H9 (cell line): ENCODE results near the gene PRKAR2A. TPM values are rescaled to one million over a fixed set of nuclear protein-coding genes. Genes with fewer than 3 reads are reported as not detected.

ENCODE experiments used
- DNase-seq: peaks from one replicate; pipeline ENCODE4 v3.0.0-alpha.2; 2017
- H2AFZ ChIP-seq: one replicate; pipeline ENCODE4 v1.6.1; 2013; ENCODE audit warnings: mild to moderate bottlenecking, low read length, control low read depth, moderate library complexity
- H2AK5ac ChIP-seq: 2 replicates; pipeline ENCODE4 v1.6.1; 2013; ENCODE audit warnings: low read length, control low read depth, mixed read lengths; ENCODE audit not compliant: insufficient read length
- H2BK120ac ChIP-seq: one replicate; pipeline ENCODE4 v1.6.1; 2013; ENCODE audit warnings: low read depth, mild to moderate bottlenecking, low read length, control low read depth, inconsistent platforms; ENCODE audit not compliant: poor library complexity, severe bottlenecking
- H2BK12ac ChIP-seq: 2 replicates; pipeline ENCODE4 v1.6.1; 2013; ENCODE audit warnings: low read length, control low read depth, mixed read lengths, low read depth; ENCODE audit not compliant: insufficient read length
- H2BK15ac ChIP-seq: 2 replicates; pipeline ENCODE4 v1.6.1; 2013; ENCODE audit warnings: low read depth, low read length, control low read depth
- H2BK20ac ChIP-seq: one replicate; pipeline ENCODE4 v1.6.1; 2013; ENCODE audit warnings: low read depth, mild to moderate bottlenecking, low read length, control low read depth, inconsistent platforms; ENCODE audit not compliant: poor library complexity, severe bottlenecking
- H2BK5ac ChIP-seq: 2 replicates; pipeline ENCODE4 v1.6.1; 2013; ENCODE audit warnings: low read length, control low read depth, mixed read lengths; ENCODE audit not compliant: insufficient read length
- H3K14ac ChIP-seq: 2 replicates; pipeline ENCODE4 v1.6.1; 2013; ENCODE audit warnings: low read length, control low read depth; ENCODE audit not compliant: insufficient read depth
- H3K18ac ChIP-seq: 2 replicates; pipeline ENCODE4 v1.6.1; 2013; ENCODE audit warnings: low read depth, mild to moderate bottlenecking, mixed read lengths, low read length, control low read depth; ENCODE audit not compliant: insufficient read length
- H3K23ac ChIP-seq: 2 replicates; pipeline ENCODE4 v1.6.1; 2013; ENCODE audit warnings: low read length, control low read depth, mixed read lengths, low read depth; ENCODE audit not compliant: insufficient read length
- H3K23me2 ChIP-seq: 2 replicates; pipeline ENCODE4 v1.6.1; 2013; ENCODE audit warnings: low read depth, mild to moderate bottlenecking, mixed read lengths, low read length, control low read depth; ENCODE audit not compliant: insufficient read length, poor library complexity, severe bottlenecking
- H3K27ac ChIP-seq: 2 replicates; pipeline ENCODE4 v1.5.1; 2013; ENCODE audit warnings: low read length, control low read depth, mixed read lengths, low read depth; ENCODE audit not compliant: insufficient read length
- H3K27me3 ChIP-seq: 2 replicates; pipeline ENCODE4 v1.6.1; 2013; ENCODE audit warnings: low read length, control low read depth, inconsistent platforms; ENCODE audit not compliant: insufficient read depth
- H3K4ac ChIP-seq: 2 replicates; pipeline ENCODE4 v1.6.1; 2013; ENCODE audit warnings: low read depth, mild to moderate bottlenecking, control low read depth, inconsistent platforms, low read length, moderate library complexity
- H3K4me1 ChIP-seq: 2 replicates; pipeline ENCODE4 v1.6.1; 2013; ENCODE audit warnings: low read length, control low read depth, inconsistent platforms; ENCODE audit not compliant: insufficient read depth
- H3K4me2 ChIP-seq: 2 replicates; pipeline ENCODE4 v1.6.1; 2013; ENCODE audit warnings: low read length, control low read depth, mixed read lengths; ENCODE audit not compliant: insufficient read length, insufficient read depth
- H3K56ac ChIP-seq: 2 replicates; pipeline ENCODE4 v1.6.1; 2013; ENCODE audit warnings: low read depth, mild to moderate bottlenecking, mixed read lengths, low read length, control low read depth; ENCODE audit not compliant: insufficient read length
- H3K79me1 ChIP-seq: 2 replicates; pipeline ENCODE4 v1.6.1; 2013; ENCODE audit warnings: low read depth, mild to moderate bottlenecking, moderate library complexity, low read length, control low read depth, inconsistent platforms; ENCODE audit not compliant: insufficient read depth, poor library complexity, severe bottlenecking
- H3K79me2 ChIP-seq: 2 replicates; pipeline ENCODE4 v1.6.1; 2013; ENCODE audit warnings: low read length, control low read depth, inconsistent platforms; ENCODE audit not compliant: insufficient read depth
- H3K9ac ChIP-seq: 2 replicates; pipeline ENCODE4 v1.6.1; 2013; ENCODE audit warnings: low read length, control low read depth, mixed read lengths; ENCODE audit not compliant: insufficient read length; ENCODE audit errors: extremely low read depth
- H3K9me3 ChIP-seq: one replicate; pipeline ENCODE4 v1.6.1; 2013; ENCODE audit warnings: low read depth, low read length, inconsistent platforms; ENCODE audit not compliant: control insufficient read depth
- H3T11ph ChIP-seq: one replicate; pipeline ENCODE4 v1.6.1; 2013; ENCODE audit warnings: mild to moderate bottlenecking, low read length, control low read depth, inconsistent platforms
- H4K20me1 ChIP-seq: one replicate; pipeline ENCODE4 v1.6.1; 2013; ENCODE audit not compliant: control insufficient read depth, insufficient read length, insufficient read depth
- H4K5ac ChIP-seq: 2 replicates; pipeline ENCODE4 v1.6.1; 2013; ENCODE audit warnings: low read depth, mild to moderate bottlenecking, mixed read lengths, low read length, control low read depth; ENCODE audit not compliant: insufficient read length
- H4K8ac ChIP-seq: replicated peaks from 2 replicates; pipeline ENCODE4 v1.6.1; 2013; ENCODE audit warnings: low read length, control low read depth, mixed read lengths, low read depth; ENCODE audit not compliant: insufficient read length
- H4K91ac ChIP-seq: 2 replicates; pipeline ENCODE4 v1.6.1; 2013; ENCODE audit warnings: low read depth, mild to moderate bottlenecking, moderate library complexity, mixed read lengths, low read length, control low read depth; ENCODE audit not compliant: insufficient read length
- H3K27ac Mint-ChIP-seq, 3 experiments: 2 replicates in 2 of 3; 3 replicates in 1 of 3; pipeline ENCODE4 v1.8.0; 2020 to 2021; ENCODE audit warnings: mixed read lengths in 3 of 3, mild to moderate bottlenecking in 1 of 3, moderate library complexity in 1 of 3
- H3K27me3 Mint-ChIP-seq: 2 replicates; pipeline ENCODE4 v1.8.0; 2021; ENCODE audit warnings: low read depth, mild to moderate bottlenecking, moderate library complexity, mixed read lengths
- H3K36me3 Mint-ChIP-seq, 3 experiments: 2 replicates in 2 of 3; 3 replicates in 1 of 3; pipeline ENCODE4 v1.8.0; 2020 to 2021; ENCODE audit warnings: low read depth in 3 of 3, mixed read lengths in 3 of 3; ENCODE audit not compliant: insufficient read depth in 1 of 3
- H3K4me1 Mint-ChIP-seq, 2 experiments: 2 replicates each; pipeline ENCODE4 v1.8.0; 2020; ENCODE audit warnings: mixed read lengths in 2 of 2
- H3K4me3 Mint-ChIP-seq, 2 experiments: 2 replicates in 1 of 2; 3 replicates in 1 of 2; pipeline ENCODE4 v1.8.0; 2020 to 2021; ENCODE audit warnings: mild to moderate bottlenecking in 2 of 2, mixed read lengths in 2 of 2, moderate library complexity in 1 of 2
- H3K9me3 Mint-ChIP-seq, 2 experiments: 2 replicates in 1 of 2; 3 replicates in 1 of 2; pipeline ENCODE4 v1.8.0; 2020; ENCODE audit warnings: mild to moderate bottlenecking in 2 of 2, mixed read lengths in 2 of 2, moderate library complexity in 1 of 2
- WGBS: extraction: QIAGEN DNeasy Blood & Tissue Kit; methylation state at CpG from one replicate; pipeline ENCODE4 v1.1.7; 2013; ENCODE audit warnings: missing lambda C conversion rate, low lambda C conversion rate, mixed read lengths; ENCODE audit not compliant: insufficient read length; ENCODE audit errors: extremely low coverage; 5-methylcytosine and 5-hydroxymethylcytosine counted together
- total RNA-seq: library from RNA; stranded (reverse); gene quantifications from 2 replicates; pipeline ENCODE4 v1.2.1, GENCODE V29; 2021
- TF ChIP-seq, protein P1 (sequence below): fragments of 200-600 bp; sonication (generic); conservative IDR thresholded peaks from 3 replicates; pipeline ENCODE4 v1.8.0; 2021; ENCODE audit warnings: antibody characterized with exemption, mild to moderate bottlenecking

PRKAR2A gene
- total RNA-seq, 1 experiment from 2014 or later = 39.1 TPM

DNA sequence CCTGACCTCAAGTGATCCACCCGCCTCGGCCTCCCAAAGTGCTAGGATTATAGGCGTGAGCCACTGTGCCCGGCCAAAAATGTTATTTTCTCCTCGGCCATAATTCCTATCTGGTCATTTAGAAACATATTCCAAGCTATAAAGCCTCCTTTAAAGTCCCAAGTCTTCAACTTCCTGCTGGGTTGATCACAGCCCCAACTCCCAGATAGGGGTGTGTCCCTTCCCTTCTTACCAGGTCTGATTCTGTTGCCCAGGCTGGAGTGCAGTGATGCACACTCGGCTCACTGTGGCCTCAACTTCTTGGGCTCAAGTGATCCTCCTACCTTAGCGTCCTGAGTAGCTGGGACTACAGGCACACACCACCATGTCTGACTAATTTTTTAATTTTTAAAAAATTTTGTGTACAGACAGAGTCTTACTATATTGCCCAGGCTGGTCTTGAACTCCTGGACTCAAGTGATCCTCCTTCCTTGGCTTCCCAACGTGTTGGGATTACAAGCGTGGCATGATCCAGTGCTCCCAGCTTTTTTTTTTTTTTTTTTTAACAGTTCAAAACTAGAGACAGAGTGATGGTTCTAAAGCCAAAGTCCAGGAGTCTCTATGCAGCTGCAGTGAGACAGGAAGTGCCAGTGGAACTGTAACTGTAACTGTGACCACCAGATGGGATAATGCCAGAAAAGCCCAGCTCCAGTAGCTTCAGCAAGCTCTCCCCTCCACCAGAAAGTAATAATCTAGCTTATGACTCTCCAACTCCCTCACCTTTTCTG lies 8.2 kb upstream of the PRKAR2A start:
- H3K79me2 ChIP-seq = no peaks in the 10 kb centered on the region
- no peaks in the 10 kb centered on the region for H3K9me3 ChIP-seq
- Mint-ChIP-seq H3K9me3 (no peaks in the 10 kb centered on the region), H3K4me3 (no peak overlapping the region), H3K27ac (peak overlapping the region in 2 of 3 experiments; percentile 32 to 71; a peak in 3 of 7 replicates), H3K36me3 (no peaks in the 10 kb centered on the region; a peak in 1 of 7 replicates), H3K4me1 (peaks cover 2 to 5% of the 10 kb centered on the region in 2 experiments; a peak in 3 of 4 replicates), H3K27me3 (no peaks in the 10 kb centered on the region)
- H4K20me1 ChIP-seq = no peaks in the 10 kb centered on the region
- H3K27ac ChIP-seq = no peak overlapping the region
- no peak overlapping the region for H2BK20ac ChIP-seq
- H2AK5ac ChIP-seq = no peak overlapping the region
- H3K79me1 ChIP-seq = no peaks in the 10 kb centered on the region
- H2BK15ac ChIP-seq = 0 out of 2 replicates have a peak overlapping the region, but pooled peaks have one; percentile 49
- H3K23me2 ChIP-seq = no peaks in the 10 kb centered on the region
- no peak overlapping the region for H2BK12ac ChIP-seq
- H3K9ac ChIP-seq = no peak overlapping the region
- no peaks in the 10 kb centered on the region for H3K27me3 ChIP-seq
- no peak for DNase-seq
- no peak overlapping the region for H3K4ac ChIP-seq
- no peak overlapping the region for H2BK120ac ChIP-seq
- no peak overlapping the region for H3K4me2 ChIP-seq
- no peak overlapping the region for H3K23ac ChIP-seq
- H3K14ac ChIP-seq = no peak overlapping the region
- no peak overlapping the region for H3K56ac ChIP-seq
- H4K5ac ChIP-seq = no peak overlapping the region
- no CpG with 5 or more reads among the region's 9 CpGs for WGBS
- no peak overlapping the region for H4K91ac ChIP-seq
- H2BK5ac ChIP-seq = no peak overlapping the region
- H3K18ac ChIP-seq = no peak overlapping the region
- H4K8ac ChIP-seq = no peak overlapping the region
- no peak overlapping the region for H2AFZ ChIP-seq
- H3T11ph ChIP-seq = no peak overlapping the region
- TF ChIP-seq, protein P1, sequence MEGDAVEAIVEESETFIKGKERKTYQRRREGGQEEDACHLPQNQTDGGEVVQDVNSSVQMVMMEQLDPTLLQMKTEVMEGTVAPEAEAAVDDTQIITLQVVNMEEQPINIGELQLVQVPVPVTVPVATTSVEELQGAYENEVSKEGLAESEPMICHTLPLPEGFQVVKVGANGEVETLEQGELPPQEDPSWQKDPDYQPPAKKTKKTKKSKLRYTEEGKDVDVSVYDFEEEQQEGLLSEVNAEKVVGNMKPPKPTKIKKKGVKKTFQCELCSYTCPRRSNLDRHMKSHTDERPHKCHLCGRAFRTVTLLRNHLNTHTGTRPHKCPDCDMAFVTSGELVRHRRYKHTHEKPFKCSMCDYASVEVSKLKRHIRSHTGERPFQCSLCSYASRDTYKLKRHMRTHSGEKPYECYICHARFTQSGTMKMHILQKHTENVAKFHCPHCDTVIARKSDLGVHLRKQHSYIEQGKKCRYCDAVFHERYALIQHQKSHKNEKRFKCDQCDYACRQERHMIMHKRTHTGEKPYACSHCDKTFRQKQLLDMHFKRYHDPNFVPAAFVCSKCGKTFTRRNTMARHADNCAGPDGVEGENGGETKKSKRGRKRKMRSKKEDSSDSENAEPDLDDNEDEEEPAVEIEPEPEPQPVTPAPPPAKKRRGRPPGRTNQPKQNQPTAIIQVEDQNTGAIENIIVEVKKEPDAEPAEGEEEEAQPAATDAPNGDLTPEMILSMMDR = no peak
- no peaks in the 10 kb centered on the region for H3K4me1 ChIP-seq
